A673 (cell line): ENCODE results near the gene HGD. TPM values are rescaled to one million over a fixed set of nuclear protein-coding genes. Genes with fewer than 3 reads are reported as not detected.

Experiments
- BruUV-seq: library from RNA; stranded (reverse); fragments of 400-500 nt; replicated peaks from 2 replicates; lab custom pipeline; 2021; lab: Mats Ljungman, UMichigan
- CTCF ChIA-PET: fragments of 300-600 bp; sonication (Branson Sonifier 250); formaldehyde crosslinking; loops from one replicate; lab custom pipeline; 2022; ENCODE audit warnings: antibody characterized with exemption; lab: Charles Lee
- POLR2A ChIA-PET: fragments of 300-600 bp; sonication (Branson Sonifier 250); formaldehyde crosslinking; loops from one replicate; lab custom pipeline; 2022; ENCODE audit warnings: antibody characterized with exemption; ENCODE audit not compliant: low non-redundant PET; lab: Charles Lee
- DNase-seq: peaks from one replicate; pipeline ENCODE4 v3.0.0-alpha.2; 2015; ENCODE audit warnings: low spot score
- H3K27ac ChIP-seq: fragments of 200-600 bp; sonication (generic); 2 replicates; pipeline ENCODE4 v1.5.1; 2016; ENCODE audit warnings: mixed run types, low read depth, mild to moderate bottlenecking, mixed read lengths, antibody characterized with exemption, low read length; ENCODE audit not compliant: poor library complexity, severe bottlenecking
- H3K27me3 ChIP-seq: fragments of 200-600 bp; sonication (generic); replicated peaks from 2 replicates; pipeline ENCODE4 v1.6.1; 2017; ENCODE audit warnings: mixed run types, low read depth, mild to moderate bottlenecking, mixed read lengths, antibody characterized with exemption, low read length; ENCODE audit not compliant: insufficient read depth, poor library complexity
- H3K36me3 ChIP-seq: fragments of 200-600 bp; sonication (generic); 2 replicates; pipeline ENCODE4 v1.6.1; 2016; ENCODE audit warnings: mixed run types, mild to moderate bottlenecking, mixed read lengths, antibody characterized with exemption, low read length; ENCODE audit not compliant: insufficient read depth, poor library complexity, severe bottlenecking
- H3K4me1 ChIP-seq: fragments of 200-600 bp; sonication (generic); 2 replicates; pipeline ENCODE4 v1.6.1; 2017; ENCODE audit warnings: mixed run types, mild to moderate bottlenecking, mixed read lengths, antibody characterized with exemption, low read length; ENCODE audit not compliant: insufficient read depth, poor library complexity, severe bottlenecking
- H3K4me3 ChIP-seq: fragments of 200-600 bp; sonication (generic); 2 replicates; pipeline ENCODE4 v1.5.1; 2016; ENCODE audit warnings: low read depth, mixed run types, mild to moderate bottlenecking, mixed read lengths, low read length; ENCODE audit not compliant: poor library complexity, severe bottlenecking
- H3K9me3 ChIP-seq: fragments of 200-600 bp; sonication (generic); 2 replicates; pipeline ENCODE4 v1.6.1; 2016; ENCODE audit warnings: mixed run types, low read depth, mild to moderate bottlenecking, mixed read lengths, antibody characterized with exemption, low read length; ENCODE audit not compliant: poor library complexity, severe bottlenecking
- CTCF ChIP-seq: fragments of 300-800, 200-600 bp; sonication (generic); conservative IDR thresholded peaks from 2 replicates; pipeline ENCODE4 v1.5.1; 2017; ENCODE audit warnings: low read depth, mild to moderate bottlenecking, antibody characterized with exemption, low read length, moderate library complexity, mixed read lengths
- EZH2 ChIP-seq: fragments of 200-600 bp; sonication (generic); IDR thresholded peaks from 2 replicates; pipeline ENCODE4 v1.6.1; 2017; ENCODE audit warnings: borderline replicate concordance, low read depth, mild to moderate bottlenecking, mixed read lengths, antibody characterized with exemption, low read length; ENCODE audit not compliant: poor library complexity, severe bottlenecking
- intact Hi-C: fragments of 100-400 bp; cut with micrococcal nuclease; formaldehyde crosslinking; loops from one replicate; pipeline ENCODE4 v1.10.0; 2022; ENCODE audit not compliant: unreplicated experiment
- total RNA-seq: library from RNA; stranded (reverse); gene quantifications from 2 replicates; pipeline ENCODE4 v1.2.3, GENCODE V29; 2021

The HGD gene
- total RNA-seq, 1 experiment from 2014 or later: 0.28 TPM

- no TSS peak for BruUV-seq
- Histone ChIP-seq H3K27ac (no peak overlapping the region), H3K9me3 (no peaks in the 10 kb centered on the region), H3K36me3 (no peaks in the 10 kb centered on the region), H3K4me1 (peaks cover 11% of the 10 kb centered on the region), H3K4me3 (no peak overlapping the region), H3K27me3 (no peaks in the 10 kb centered on the region)
- intact Hi-C loops: no loop called here
- TF ChIP-seq CTCF (no peak), EZH2 (no peak)
- ChIA-PET POLR2A (interaction anchor here (0.6 kb wide), 1 partner anchor 58 kb away, joined by 7 read pairs; no protein-coding TSS in a partner anchor), CTCF (no interaction called here)
- peak; percentile 75 for DNase-seq
These were observed 8.9 kb downstream of the HGD start for GRCh38 chr3:120673116-120673515.

- TF ChIP-seq CTCF: no peak
- TF ChIP-seq EZH2: no peak
- peaks cover 7% of the 10 kb centered on the region for H3K4me1 ChIP-seq
- no peak for DNase-seq
- intact Hi-C loops: no loop called here
- CTCF ChIA-PET: no interaction called here
- H3K4me3 ChIP-seq: no peak overlapping the region
- H3K27ac ChIP-seq: no peak overlapping the region
- BruUV-seq: no TSS peak
- H3K36me3 ChIP-seq: no peaks in the 10 kb centered on the region
- POLR2A ChIA-PET: no interaction called here
- H3K9me3 ChIP-seq: no peaks in the 10 kb centered on the region
- peaks cover 4% of the 10 kb centered on the region for H3K27me3 ChIP-seq
These were observed 11.5 kb downstream of the HGD start for GRCh38 chr3:120670576-120670975.

- Histone ChIP-seq H3K27ac (no peak overlapping the region), H3K27me3 (peaks cover 17% of the 10 kb centered on the region), H3K36me3 (no peaks in the 10 kb centered on the region), H3K9me3 (no peaks in the 10 kb centered on the region), H3K4me1 (no peaks in the 10 kb centered on the region), H3K4me3 (no peak overlapping the region)
- DNase-seq: no peak
- no peak for TF ChIP-seq CTCF
- TF ChIP-seq EZH2: no peak
- intact Hi-C loops: no loop called here
- no TSS peak for BruUV-seq
- CTCF ChIA-PET: no interaction called here
- POLR2A ChIA-PET: no interaction called here
These were observed 17.1 kb downstream of the HGD start for GRCh38 chr3:120664926-120665325.
